ENCODE data around the gene ZBTB16.

ZBTB16 gene

GRCh38 chr11:114216796-114217180 lies 157.3 kb downstream of the ZBTB16 start:
- DNase-seq: no peak

GRCh38 chr11:114218508-114218907 lies 159.0 kb downstream of the ZBTB16 start:
- DNase-seq: no peak

GRCh38 chr11:114219559-114220349 lies 160.2 kb downstream of the ZBTB16 start:
- no peak for DNase-seq

GRCh38 chr11:114221037-114221436 lies 161.5 kb downstream of the ZBTB16 start:
- DNase-seq: no peak

GRCh38 chr11:114225661-114226060 lies 166.2 kb downstream of the ZBTB16 start:
- DNase-seq: no peak

GRCh38 chr11:114226356-114226755 lies 166.8 kb downstream of the ZBTB16 start:
- no peak for DNase-seq

GRCh38 chr11:114228435-114229411 lies 169.2 kb downstream of the ZBTB16 start:
- no peak for DNase-seq

- DNase-seq: no peak
Measured at GRCh38 chr11:114230031-114230704, 170.7 kb downstream of the ZBTB16 start.

- DNase-seq: no peak
Measured at GRCh38 chr11:114232400-114233059, 173.0 kb downstream of the ZBTB16 start.

- DNase-seq: no peak
Measured at GRCh38 chr11:114233755-114234154, 174.2 kb downstream of the ZBTB16 start.

- no peak for DNase-seq
Measured at GRCh38 chr11:114236829-114237228, 177.3 kb downstream of the ZBTB16 start.

- no peak for DNase-seq
Measured at GRCh38 chr11:114237321-114238280, 178.1 kb downstream of the ZBTB16 start.

- no peak for DNase-seq
Measured at GRCh38 chr11:114239753-114240161, 180.2 kb downstream of the ZBTB16 start.

- no peak for DNase-seq
Measured at GRCh38 chr11:114242032-114242431, 182.5 kb downstream of the ZBTB16 start.

GRCh38 chr11:114243461-114244372 lies 184.2 kb downstream of the ZBTB16 start:
- DNase-seq: no peak

- no peak for DNase-seq
Measured at GRCh38 chr11:114244726-114245394, 185.3 kb downstream of the ZBTB16 start.

GRCh38 chr11:114246321-114247069 lies 187.0 kb downstream of the ZBTB16 start:
- DNase-seq: no peak

- DNase-seq: no peak
Measured at GRCh38 chr11:114247070-114247789, 187.7 kb downstream of the ZBTB16 start.
